ENCODE results near the gene PMPCA. TPM values are rescaled to one million over a fixed set of nuclear protein-coding genes. Genes with fewer than 3 reads are reported as not detected.

Gene PMPCA
- total RNA-seq, 4 donors from 2014 or later = 36.4 to 59.3 (median 39.8) TPM

GRCh38 chr9:136437839-136438547 lies 27.5 kb downstream of the PMPCA start:
- Histone ChIP-seq H3K4me3 (peak overlapping the region; percentile 91 to 98), H3K9me3 (no peaks in the 10 kb centered on the region), H3K27me3 (no peaks in the 10 kb centered on the region), H3K36me3 (peaks cover 0 to 60% of the 10 kb centered on the region in 2 donors), H3K4me1 (peaks cover 0 to 60% (median 21%) of the 10 kb centered on the region in 3 donors), H3K27ac (peak overlapping the region in 2 of 4 donors; percentile 24 to 87)
- no peak for ATAC-seq
- WGBS, 2 donors (ENCODE audit: low coverage in 1 of 2) = 16% methylated on average over 14 of the region's 37 CpGs; no CpG with 5 or more reads in 1 of the 2 donors
- TF ChIP-seq POLR2AphosphoS5 (IDR thresholded peaks at IDR 0.05) = no peak
- TF ChIP-seq EP300 (IDR thresholded peaks at IDR 0.05) = no peak
- no peak for TF ChIP-seq CTCF (IDR thresholded peaks at IDR 0.05)
- no peak for TF ChIP-seq POLR2A (IDR thresholded peaks at IDR 0.05)

GRCh38 chr9:136438548-136439480 lies 28.4 kb downstream of the PMPCA start:
- Histone ChIP-seq H3K36me3 (peaks cover 0 to 60% of the 10 kb centered on the region in 2 donors), H3K27me3 (no peaks in the 10 kb centered on the region), H3K4me1 (peaks cover 0 to 60% (median 21%) of the 10 kb centered on the region in 3 donors), H3K9me3 (no peaks in the 10 kb centered on the region), H3K27ac (peak overlapping the region; percentile 37 to 87 (median 84)), H3K4me3 (peak overlapping the region; percentile 91 to 98)
- no CpG with 5 or more reads among the region's 91 CpGs for WGBS, 2 donors (ENCODE audit: low coverage in 1 of 2)
- TF ChIP-seq POLR2A (IDR thresholded peaks at IDR 0.05) (no peak), POLR2AphosphoS5 (IDR thresholded peaks at IDR 0.05) (no peak), EP300 (IDR thresholded peaks at IDR 0.05) (no peak), CTCF (IDR thresholded peaks at IDR 0.05) (no peak)
- ATAC-seq = peak; percentile 32

DNA sequence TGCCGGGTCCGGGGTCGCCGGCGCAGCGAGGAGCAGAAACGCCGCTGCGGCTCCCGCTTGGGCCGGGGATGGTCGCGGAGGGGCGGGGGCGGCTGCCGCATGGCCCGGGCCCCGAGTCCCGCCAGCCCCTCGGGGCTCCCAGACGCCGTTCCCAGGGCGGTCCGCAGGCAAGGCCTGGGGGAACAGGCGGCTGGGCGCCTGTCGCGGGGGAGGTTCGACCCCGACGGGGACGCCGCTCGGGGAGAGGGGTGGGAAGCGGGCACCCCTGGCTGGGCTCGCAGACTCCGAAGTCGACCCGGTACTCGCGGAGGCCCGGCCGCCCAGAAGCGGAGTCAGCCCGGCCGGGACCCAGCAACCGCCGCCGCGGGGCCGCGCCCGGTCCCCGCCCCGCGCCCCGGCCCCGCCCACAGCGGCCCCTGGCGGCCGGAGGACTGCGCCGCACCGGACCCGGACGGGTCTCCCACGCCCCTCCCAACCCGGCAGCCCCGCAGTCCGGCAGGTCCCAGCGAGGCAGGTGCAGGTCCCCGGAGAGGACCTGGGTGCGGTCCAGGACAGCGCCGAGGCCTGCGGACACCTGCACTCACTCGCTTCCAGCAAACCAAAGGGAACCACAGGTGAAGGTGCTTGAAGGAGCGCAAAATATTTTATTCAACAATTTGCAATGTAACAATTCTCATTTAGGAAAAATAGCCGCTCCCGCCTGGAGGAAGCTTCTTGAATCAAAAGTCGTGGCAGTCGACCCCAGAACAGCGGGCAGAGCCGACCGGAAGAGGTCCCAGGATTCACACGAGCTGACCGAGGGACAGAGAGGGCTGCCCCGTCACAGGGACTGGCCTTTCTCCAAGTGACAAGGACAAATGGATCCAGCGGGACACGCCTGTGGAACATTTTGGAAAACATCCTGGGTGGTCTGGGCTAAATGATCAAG lies 29.3 kb downstream of the PMPCA start, which contains the start of gene INPP5E:
Gene INPP5E (minus strand): TSS at position 365 of the 928 bp plus-strand sequence. CDS start 426 bp downstream, outside the sequence.
- WGBS, 2 donors (ENCODE audit: low coverage in 1 of 2) = 13 to 18% methylated on average over 4 to 11 of the region's 90 CpGs
- H3K4me3 ChIP-seq = peak within 1 kb of the TSS; percentile 91 to 98
- ATAC-seq = peak; percentile 93
- H3K27me3 ChIP-seq = no peaks in the 10 kb centered on the region
- H3K9me3 ChIP-seq = no peaks in the 10 kb centered on the region
- H3K27ac ChIP-seq = peak within 1 kb of the TSS; percentile 37 to 87 (median 84)
- H3K36me3 ChIP-seq = peaks cover 0 to 60% of the 10 kb centered on the region in 2 donors
- peaks cover 0 to 54% (median 21%) of the 10 kb centered on the region in 3 donors for H3K4me1 ChIP-seq
- peak; percentile 28 for TF ChIP-seq POLR2AphosphoS5 (IDR thresholded peaks at IDR 0.05)
- peak; percentile 44 to 46 for TF ChIP-seq POLR2A (IDR thresholded peaks at IDR 0.05)
- TF ChIP-seq EP300 (IDR thresholded peaks at IDR 0.05) = no peak
- TF ChIP-seq CTCF (IDR thresholded peaks at IDR 0.05) = peak in 3 of 4 experiments; percentile 65 to 72 (median 67)

- Histone ChIP-seq H3K4me3 (no peak overlapping the region), H3K4me1 (peaks cover 0 to 39% (median 21%) of the 10 kb centered on the region in 3 donors), H3K36me3 (peaks cover 0 to 63% of the 10 kb centered on the region in 2 donors), H3K27ac (no peak overlapping the region), H3K9me3 (no peaks in the 10 kb centered on the region), H3K27me3 (no peaks in the 10 kb centered on the region)
- 79 to 86% methylated on average over 6 to 10 of the region's 15 CpGs for WGBS, 2 donors (ENCODE audit: low coverage in 1 of 2)
- TF ChIP-seq EP300 (IDR thresholded peaks at IDR 0.05) = no peak
- ATAC-seq = no peak
These were observed 30.8 kb downstream of the PMPCA start for GRCh38 chr9:136441191-136441680.

All from gastroesophageal sphincter (tissue), 4 donors.